ENCODE measurements around the gene CDCP1.
"Not testable (repeated sequence)": the region's sequence is repeated elsewhere in the genome, so short reads cannot be mapped to it uniquely, and the experiment has no call there.

CDCP1 gene

GRCh38 chr3:45171283-45171682, 25.1 kb upstream of the CDCP1 start:
- no peak for DNase-seq

- peak; percentile 33 for DNase-seq
These were observed 23.9 kb upstream of the CDCP1 start for GRCh38 chr3:45170096-45170495.

GRCh38 chr3:45169125-45169904, 23.1 kb upstream of the CDCP1 start:
- no peak for DNase-seq

GRCh38 chr3:45168451-45168850, 22.3 kb upstream of the CDCP1 start:
- DNase-seq, result no peak

- peak; percentile 94 for DNase-seq
These were observed 21.1 kb upstream of the CDCP1 start for GRCh38 chr3:45167011-45167911.

GRCh38 chr3:45166321-45166879, 20.2 kb upstream of the CDCP1 start:
- DNase-seq, result no peak

GRCh38 chr3:45165497-45166283, 19.5 kb upstream of the CDCP1 start:
- DNase-seq, result no peak

- DNase-seq, result no peak
These were observed 17.9 kb upstream of the CDCP1 start for GRCh38 chr3:45164056-45164455.

GRCh38 chr3:45163481-45163880, 17.3 kb upstream of the CDCP1 start:
- DNase-seq, result no peak

- DNase-seq, result no peak
These were observed 8.5 kb upstream of the CDCP1 start for GRCh38 chr3:45154641-45155147.

GRCh38 chr3:45153658-45154437, 7.7 kb upstream of the CDCP1 start:
- no peak for DNase-seq

- DNase-seq, result no peak
These were observed 6.1 kb upstream of the CDCP1 start for GRCh38 chr3:45152307-45152706.

GRCh38 chr3:45151100-45151499, 4.9 kb upstream of the CDCP1 start:
- DNase-seq, result no peak

GRCh38 chr3:45148921-45149320, 2.7 kb upstream of the CDCP1 start:
- no peak for DNase-seq

GRCh38 chr3:45145223-45145622, 955 bp downstream of the CDCP1 start:
- DNase-seq, result peak; percentile 32

- no peak for DNase-seq
These were observed 2.2 kb downstream of the CDCP1 start for GRCh38 chr3:45143673-45144671.

GRCh38 chr3:45140770-45141155, 5.4 kb downstream of the CDCP1 start:
- not testable (repeated sequence) for DNase-seq

- peak; percentile 3 for DNase-seq
These were observed 5.9 kb downstream of the CDCP1 start for GRCh38 chr3:45140141-45140769.

- DNase-seq, result peak; percentile 34
These were observed 6.6 kb downstream of the CDCP1 start for GRCh38 chr3:45139372-45140140.

Measured in NCI-H69 (cell line).